ENCODE data around the gene DNAJC1. TPM values are rescaled to one million over a fixed set of nuclear protein-coding genes. Genes with fewer than 3 reads are reported as not detected.

Gene DNAJC1
- total and polyA plus RNA-seq, 10 of the 15 experiments (the other 5 are each of a cell fraction or from before 2014, with no cell fraction given) = 2.5 to 39.3 (median 20.4) TPM

DNA sequence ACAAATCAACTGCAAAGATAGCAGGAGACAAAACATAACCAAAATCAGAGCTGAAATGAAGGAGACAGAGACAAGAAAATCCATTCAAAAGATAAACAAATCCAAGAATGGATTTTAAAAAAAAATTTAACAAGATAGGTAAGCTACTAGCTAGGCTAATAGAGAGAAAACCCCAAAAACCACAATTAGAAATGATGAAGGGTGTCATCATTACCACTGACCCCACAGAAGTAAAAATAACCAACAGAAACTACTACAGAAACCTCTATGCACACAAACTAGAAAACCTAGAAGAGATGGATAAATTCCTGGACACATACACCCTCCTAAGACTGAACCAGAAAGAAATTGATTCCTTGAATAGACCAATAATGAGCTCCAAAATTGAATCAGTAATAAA lies 117.6 kb downstream of the DNAJC1 start:
- peak; percentile 44 for FAIRE-seq
- Histone ChIP-seq H3K79me2 (ENCODE audit: control insufficient read depth, insufficient read depth, low read length) (no peaks in the 10 kb centered on the region), H3K27me3 (replicated peaks in 1 of 2; ENCODE audit: control insufficient read depth in 2 of 2, insufficient read depth in 2 of 2, low read length in 1 of 2) (no peaks in the 10 kb centered on the region), H2AFZ (ENCODE audit: control insufficient read depth, low read depth, low read length) (no peak overlapping the region), H4K20me1 (ENCODE audit: control insufficient read depth, insufficient read depth) (no peaks in the 10 kb centered on the region), H3K36me3 (ENCODE audit: control insufficient read depth in 2 of 2, insufficient read depth in 2 of 2, low read length in 1 of 2) (no peaks in the 10 kb centered on the region; a peak in 2 of 4 replicates), H3K4me2 (ENCODE audit: control insufficient read depth, insufficient read depth) (peak overlapping the region; percentile 22; the same call in 1 of the 2 replicates), H3K9ac (ENCODE audit: control insufficient read depth, insufficient read depth, low read length) (no peak overlapping the region), H3K9me3 (replicated peaks; ENCODE audit: control insufficient read depth, insufficient read depth, low read length) (peaks cover 20% of the 10 kb centered on the region), H3K4me3 (peak overlapping the region; percentile 27; the same call in 1 of the 2 replicates), H3K4me1 (ENCODE audit: control insufficient read depth, insufficient read depth, low read length) (peaks cover 30% of the 10 kb centered on the region), H3K27ac (ENCODE audit: control insufficient read depth, insufficient read depth) (no peak overlapping the region)
- ChIA-PET SMC1A (ENCODE audit: uncharacterized antibody, unreplicated experiment) (interaction anchor here (0.7 kb wide), 1 partner anchor 21 kb away, joined by 3 read pairs; no protein-coding TSS in a partner anchor), POLR2A (no interaction called here), RAD21 (ENCODE audit: unreplicated experiment) (no interaction called here), CTCF (interaction anchor here (0.9 kb wide), 1 partner anchor 607 kb away, joined by 3 read pairs; no protein-coding TSS in a partner anchor)
- ATAC-seq = peak; percentile 21; the same call in 1 of the 3 replicates
- DNase-seq (ENCODE audit: low read depth, low spot score) = no peak
- in situ Hi-C loops (cut with MboI) (no loop called here), intact Hi-C loops (cut with micrococcal nuclease; ENCODE audit: unreplicated experiment) (no loop called here)
- BruUV-seq (replicated peaks) = no TSS peak
- TF ChIP-seq SIN3A (IDR thresholded peaks at IDR 0.05; ENCODE audit: low read depth, low read length) (no peak), ATF7 (IDR thresholded peaks at IDR 0.05; ENCODE audit: low read depth) (peak; percentile 54; the same call in 1 of the 2 replicates), RAD21 (IDR thresholded peaks at IDR 0.05; ENCODE audit: insufficient read depth, low read depth, low read length) (no peak), CBFB (IDR thresholded peaks at IDR 0.05; ENCODE audit: low read depth) (0 out of 2 replicates have a peak, but pooled peaks have one; percentile 35), ZZZ3 (IDR thresholded peaks at IDR 0.05; ENCODE audit: control insufficient read depth, insufficient read length, low read depth) (no peak), CHD4 (IDR thresholded peaks at IDR 0.05) (no peak), FOXM1 (IDR thresholded peaks at IDR 0.05; ENCODE audit: low read depth, low read length) (no peak), SREBF1 (IDR thresholded peaks at IDR 0.05; ENCODE audit: low read length) (no peak), POLR2AphosphoS5 (IDR thresholded peaks at IDR 0.05; ENCODE audit: low read length) (no peak), JUND (IDR thresholded peaks at IDR 0.05; ENCODE audit: low read depth, low read length) (no peak), YY1 (IDR thresholded peaks at IDR 0.05; ENCODE audit: low read depth, low read length) (no peak), MTA3 (IDR thresholded peaks at IDR 0.05; ENCODE audit: borderline replicate concordance, low read length) (no peak), RFX5 (IDR thresholded peaks at IDR 0.05; ENCODE audit: low read depth, low read length) (no peak)
- TF ChIP-seq, protein P1, sequence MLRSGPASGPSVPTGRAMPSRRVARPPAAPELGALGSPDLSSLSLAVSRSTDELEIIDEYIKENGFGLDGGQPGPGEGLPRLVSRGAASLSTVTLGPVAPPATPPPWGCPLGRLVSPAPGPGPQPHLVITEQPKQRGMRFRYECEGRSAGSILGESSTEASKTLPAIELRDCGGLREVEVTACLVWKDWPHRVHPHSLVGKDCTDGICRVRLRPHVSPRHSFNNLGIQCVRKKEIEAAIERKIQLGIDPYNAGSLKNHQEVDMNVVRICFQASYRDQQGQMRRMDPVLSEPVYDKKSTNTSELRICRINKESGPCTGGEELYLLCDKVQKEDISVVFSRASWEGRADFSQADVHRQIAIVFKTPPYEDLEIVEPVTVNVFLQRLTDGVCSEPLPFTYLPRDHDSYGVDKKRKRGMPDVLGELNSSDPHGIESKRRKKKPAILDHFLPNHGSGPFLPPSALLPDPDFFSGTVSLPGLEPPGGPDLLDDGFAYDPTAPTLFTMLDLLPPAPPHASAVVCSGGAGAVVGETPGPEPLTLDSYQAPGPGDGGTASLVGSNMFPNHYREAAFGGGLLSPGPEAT (IDR thresholded peaks at IDR 0.05; ENCODE audit: low read depth) = no peak
- TF ChIP-seq, protein P2, sequence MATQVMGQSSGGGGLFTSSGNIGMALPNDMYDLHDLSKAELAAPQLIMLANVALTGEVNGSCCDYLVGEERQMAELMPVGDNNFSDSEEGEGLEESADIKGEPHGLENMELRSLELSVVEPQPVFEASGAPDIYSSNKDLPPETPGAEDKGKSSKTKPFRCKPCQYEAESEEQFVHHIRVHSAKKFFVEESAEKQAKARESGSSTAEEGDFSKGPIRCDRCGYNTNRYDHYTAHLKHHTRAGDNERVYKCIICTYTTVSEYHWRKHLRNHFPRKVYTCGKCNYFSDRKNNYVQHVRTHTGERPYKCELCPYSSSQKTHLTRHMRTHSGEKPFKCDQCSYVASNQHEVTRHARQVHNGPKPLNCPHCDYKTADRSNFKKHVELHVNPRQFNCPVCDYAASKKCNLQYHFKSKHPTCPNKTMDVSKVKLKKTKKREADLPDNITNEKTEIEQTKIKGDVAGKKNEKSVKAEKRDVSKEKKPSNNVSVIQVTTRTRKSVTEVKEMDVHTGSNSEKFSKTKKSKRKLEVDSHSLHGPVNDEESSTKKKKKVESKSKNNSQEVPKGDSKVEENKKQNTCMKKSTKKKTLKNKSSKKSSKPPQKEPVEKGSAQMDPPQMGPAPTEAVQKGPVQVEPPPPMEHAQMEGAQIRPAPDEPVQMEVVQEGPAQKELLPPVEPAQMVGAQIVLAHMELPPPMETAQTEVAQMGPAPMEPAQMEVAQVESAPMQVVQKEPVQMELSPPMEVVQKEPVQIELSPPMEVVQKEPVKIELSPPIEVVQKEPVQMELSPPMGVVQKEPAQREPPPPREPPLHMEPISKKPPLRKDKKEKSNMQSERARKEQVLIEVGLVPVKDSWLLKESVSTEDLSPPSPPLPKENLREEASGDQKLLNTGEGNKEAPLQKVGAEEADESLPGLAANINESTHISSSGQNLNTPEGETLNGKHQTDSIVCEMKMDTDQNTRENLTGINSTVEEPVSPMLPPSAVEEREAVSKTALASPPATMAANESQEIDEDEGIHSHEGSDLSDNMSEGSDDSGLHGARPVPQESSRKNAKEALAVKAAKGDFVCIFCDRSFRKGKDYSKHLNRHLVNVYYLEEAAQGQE (IDR thresholded peaks at IDR 0.05; ENCODE audit: low read depth, low read length) = no peak
- TF ChIP-seq, protein P3, sequence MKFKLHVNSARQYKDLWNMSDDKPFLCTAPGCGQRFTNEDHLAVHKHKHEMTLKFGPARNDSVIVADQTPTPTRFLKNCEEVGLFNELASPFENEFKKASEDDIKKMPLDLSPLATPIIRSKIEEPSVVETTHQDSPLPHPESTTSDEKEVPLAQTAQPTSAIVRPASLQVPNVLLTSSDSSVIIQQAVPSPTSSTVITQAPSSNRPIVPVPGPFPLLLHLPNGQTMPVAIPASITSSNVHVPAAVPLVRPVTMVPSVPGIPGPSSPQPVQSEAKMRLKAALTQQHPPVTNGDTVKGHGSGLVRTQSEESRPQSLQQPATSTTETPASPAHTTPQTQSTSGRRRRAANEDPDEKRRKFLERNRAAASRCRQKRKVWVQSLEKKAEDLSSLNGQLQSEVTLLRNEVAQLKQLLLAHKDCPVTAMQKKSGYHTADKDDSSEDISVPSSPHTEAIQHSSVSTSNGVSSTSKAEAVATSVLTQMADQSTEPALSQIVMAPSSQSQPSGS (IDR thresholded peaks at IDR 0.05; ENCODE audit: low read length) = no peak
- TF ChIP-seq, protein P4, sequence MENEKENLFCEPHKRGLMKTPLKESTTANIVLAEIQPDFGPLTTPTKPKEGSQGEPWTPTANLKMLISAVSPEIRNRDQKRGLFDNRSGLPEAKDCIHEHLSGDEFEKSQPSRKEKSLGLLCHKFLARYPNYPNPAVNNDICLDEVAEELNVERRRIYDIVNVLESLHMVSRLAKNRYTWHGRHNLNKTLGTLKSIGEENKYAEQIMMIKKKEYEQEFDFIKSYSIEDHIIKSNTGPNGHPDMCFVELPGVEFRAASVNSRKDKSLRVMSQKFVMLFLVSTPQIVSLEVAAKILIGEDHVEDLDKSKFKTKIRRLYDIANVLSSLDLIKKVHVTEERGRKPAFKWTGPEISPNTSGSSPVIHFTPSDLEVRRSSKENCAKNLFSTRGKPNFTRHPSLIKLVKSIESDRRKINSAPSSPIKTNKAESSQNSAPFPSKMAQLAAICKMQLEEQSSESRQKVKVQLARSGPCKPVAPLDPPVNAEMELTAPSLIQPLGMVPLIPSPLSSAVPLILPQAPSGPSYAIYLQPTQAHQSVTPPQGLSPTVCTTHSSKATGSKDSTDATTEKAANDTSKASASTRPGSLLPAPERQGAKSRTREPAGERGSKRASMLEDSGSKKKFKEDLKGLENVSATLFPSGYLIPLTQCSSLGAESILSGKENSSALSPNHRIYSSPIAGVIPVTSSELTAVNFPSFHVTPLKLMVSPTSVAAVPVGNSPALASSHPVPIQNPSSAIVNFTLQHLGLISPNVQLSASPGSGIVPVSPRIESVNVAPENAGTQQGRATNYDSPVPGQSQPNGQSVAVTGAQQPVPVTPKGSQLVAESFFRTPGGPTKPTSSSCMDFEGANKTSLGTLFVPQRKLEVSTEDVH (IDR thresholded peaks at IDR 0.05; ENCODE audit: low read depth, partially characterized antibody) = no peak

Measured in GM12878 (cell line).